SU-DHL-6 (cell line): Measurements from ENCODE around the gene SCN11A.

Experiments used
- H2AFZ ChIP-seq: fragments of 200-600 bp; sonication (generic); 2 replicates; pipeline ENCODE4 v1.6.1; 2014; ENCODE audit warnings: low read depth, mild to moderate bottlenecking, moderate library complexity, mixed read lengths, antibody characterized with exemption, low read length; ENCODE audit not compliant: severe bottlenecking
- H3F3A ChIP-seq: fragments of 200-600 bp; shearing (Covaris generic); 2 replicates; pipeline ENCODE4 v1.6.0; 2016; ENCODE audit warnings: antibody characterized with exemption, mild to moderate bottlenecking; ENCODE audit not compliant: insufficient read depth
- H3K27ac ChIP-seq: fragments of 200-600 bp; sonication (generic); 2 replicates; pipeline ENCODE4 v1.5.1; 2016; ENCODE audit warnings: low read depth, mild to moderate bottlenecking, low read length, moderate library complexity, mixed read lengths
- H3K27me3 ChIP-seq: fragments of 200-600 bp; sonication (generic), shearing (Covaris generic); 2 replicates; pipeline ENCODE4 v1.6.0; 2014; ENCODE audit warnings: mild to moderate bottlenecking, low read length
- H3K36me3 ChIP-seq: fragments of 200-600 bp; sonication (generic); 2 replicates; pipeline ENCODE4 v1.6.1; 2014; ENCODE audit warnings: mild to moderate bottlenecking, low read length, mixed read lengths
- H3K4me2 ChIP-seq: fragments of 300-600, 200-600 bp; shearing (Covaris generic), sonication (generic); 2 replicates; pipeline ENCODE4 v1.6.0; 2014; ENCODE audit warnings: low read length, low read depth, mild to moderate bottlenecking; ENCODE audit not compliant: poor library complexity, severe bottlenecking
- H3K4me3 ChIP-seq: fragments of 200-600 bp; sonication (generic); 2 replicates; pipeline ENCODE4 v1.5.1; 2014; ENCODE audit warnings: antibody characterized with exemption, low read length, mild to moderate bottlenecking, mixed read lengths; ENCODE audit not compliant: insufficient read depth, poor library complexity, severe bottlenecking
- H3K79me2 ChIP-seq: fragments of 200-600 bp; sonication (generic); 2 replicates; pipeline ENCODE4 v1.6.1; 2014; ENCODE audit warnings: mild to moderate bottlenecking, low read length, moderate library complexity; ENCODE audit not compliant: insufficient read depth
- H3K9ac ChIP-seq: fragments of 200-600 bp; sonication (generic); 2 replicates; pipeline ENCODE4 v1.7.0; 2014; ENCODE audit warnings: mild to moderate bottlenecking, low read length
- H3K9me2 ChIP-seq: fragments of 200-600 bp; sonication (generic); replicated peaks from 2 replicates; pipeline ENCODE4 v1.6.1; 2014; ENCODE audit warnings: low read length; ENCODE audit not compliant: insufficient read depth
- H3K9me3 ChIP-seq: fragments of 200-600 bp; sonication (generic); 2 replicates; pipeline ENCODE4 v1.6.1; 2014; ENCODE audit warnings: low read length, mixed read lengths; ENCODE audit not compliant: insufficient read depth
- H4K20me1 ChIP-seq: fragments of 200-600 bp; sonication (generic); 2 replicates; pipeline ENCODE4 v1.6.1; 2014; ENCODE audit warnings: low read depth, mild to moderate bottlenecking, antibody characterized with exemption, low read length, moderate library complexity, mixed read lengths
- EZH2phosphoT487 ChIP-seq: fragments of 200-600 bp; sonication (generic), shearing (Covaris generic); conservative IDR thresholded peaks from 2 replicates; pipeline ENCODE4 v1.6.1; 2018; ENCODE audit warnings: mild to moderate bottlenecking, antibody characterized with exemption, low read length, moderate library complexity, mixed read lengths
- TF ChIP-seq, protein P1 (sequence below): fragments of 200-600 bp; sonication (generic); IDR thresholded peaks from one replicate; pipeline ENCODE4 v1.5.1; 2017; ENCODE audit warnings: antibody characterized with exemption, mild to moderate bottlenecking, low read length, moderate library complexity; ENCODE audit not compliant: insufficient read depth, poor library complexity, severe bottlenecking

SCN11A gene

DNA sequence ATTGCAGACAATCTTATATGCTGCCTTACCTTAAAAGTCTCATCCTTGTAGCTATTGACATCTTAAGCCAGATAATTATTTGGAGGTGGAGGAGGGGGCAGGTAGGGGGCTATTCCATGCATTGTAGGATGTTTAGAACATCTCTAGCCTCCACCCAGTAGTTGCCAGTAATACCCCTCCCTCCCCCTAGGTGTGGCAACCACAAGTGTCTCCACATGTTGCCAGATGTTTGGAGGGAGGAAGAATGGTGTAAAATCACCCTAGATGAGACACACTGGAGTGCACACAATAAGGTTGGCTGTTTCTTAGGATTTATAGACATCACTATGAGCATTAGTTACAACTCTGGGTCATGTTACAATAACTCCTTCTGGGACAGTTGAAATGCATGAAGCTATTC, 28.3 kb upstream of the SCN11A start:
- TF ChIP-seq EZH2phosphoT487, result no peak
- TF ChIP-seq, protein P1, sequence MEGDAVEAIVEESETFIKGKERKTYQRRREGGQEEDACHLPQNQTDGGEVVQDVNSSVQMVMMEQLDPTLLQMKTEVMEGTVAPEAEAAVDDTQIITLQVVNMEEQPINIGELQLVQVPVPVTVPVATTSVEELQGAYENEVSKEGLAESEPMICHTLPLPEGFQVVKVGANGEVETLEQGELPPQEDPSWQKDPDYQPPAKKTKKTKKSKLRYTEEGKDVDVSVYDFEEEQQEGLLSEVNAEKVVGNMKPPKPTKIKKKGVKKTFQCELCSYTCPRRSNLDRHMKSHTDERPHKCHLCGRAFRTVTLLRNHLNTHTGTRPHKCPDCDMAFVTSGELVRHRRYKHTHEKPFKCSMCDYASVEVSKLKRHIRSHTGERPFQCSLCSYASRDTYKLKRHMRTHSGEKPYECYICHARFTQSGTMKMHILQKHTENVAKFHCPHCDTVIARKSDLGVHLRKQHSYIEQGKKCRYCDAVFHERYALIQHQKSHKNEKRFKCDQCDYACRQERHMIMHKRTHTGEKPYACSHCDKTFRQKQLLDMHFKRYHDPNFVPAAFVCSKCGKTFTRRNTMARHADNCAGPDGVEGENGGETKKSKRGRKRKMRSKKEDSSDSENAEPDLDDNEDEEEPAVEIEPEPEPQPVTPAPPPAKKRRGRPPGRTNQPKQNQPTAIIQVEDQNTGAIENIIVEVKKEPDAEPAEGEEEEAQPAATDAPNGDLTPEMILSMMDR, result no peak
- no peaks in the 10 kb centered on the region for H3K9me3 ChIP-seq
- H3K36me3 ChIP-seq, result no peaks in the 10 kb centered on the region
- no peaks in the 10 kb centered on the region for H3K27me3 ChIP-seq
- H4K20me1 ChIP-seq, result no peaks in the 10 kb centered on the region
- H3K9me2 ChIP-seq, result no peaks in the 10 kb centered on the region
- no peaks in the 10 kb centered on the region for H3F3A ChIP-seq
- no peak overlapping the region for H3K4me3 ChIP-seq
- H3K9ac ChIP-seq, result no peak overlapping the region
- H3K79me2 ChIP-seq, result no peaks in the 10 kb centered on the region
- H2AFZ ChIP-seq, result no peak overlapping the region
- H3K4me2 ChIP-seq, result no peak overlapping the region
- no peak overlapping the region for H3K27ac ChIP-seq

DNA sequence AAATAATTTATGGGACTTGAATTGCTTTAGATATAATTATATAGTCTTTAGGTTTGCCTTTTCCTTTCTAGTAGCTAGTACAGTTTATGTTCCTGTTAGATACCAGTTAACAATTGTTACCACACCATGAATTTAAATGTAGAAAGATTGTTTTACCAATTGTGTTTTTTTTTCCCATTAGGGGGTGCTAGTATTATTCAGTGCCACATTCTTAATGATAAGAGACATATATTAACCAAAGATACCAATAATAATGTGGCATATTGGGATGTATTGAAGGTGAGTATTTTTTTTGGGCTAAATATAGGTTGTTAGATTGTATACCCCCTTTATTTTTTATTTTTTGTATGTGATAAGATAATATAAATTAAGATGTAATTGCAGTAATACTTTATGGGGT, 27.8 kb upstream of the SCN11A start:
- no peak overlapping the region for H3K4me3 ChIP-seq
- H2AFZ ChIP-seq, result no peak overlapping the region
- no peak overlapping the region for H3K4me2 ChIP-seq
- TF ChIP-seq, protein P1, result peak; percentile 14
- no peak for TF ChIP-seq EZH2phosphoT487
- H3K36me3 ChIP-seq, result no peaks in the 10 kb centered on the region
- H3F3A ChIP-seq, result no peaks in the 10 kb centered on the region
- H3K9ac ChIP-seq, result no peak overlapping the region
- H4K20me1 ChIP-seq, result no peaks in the 10 kb centered on the region
- H3K27ac ChIP-seq, result no peak overlapping the region
- H3K79me2 ChIP-seq, result no peaks in the 10 kb centered on the region
- no peaks in the 10 kb centered on the region for H3K9me2 ChIP-seq
- H3K9me3 ChIP-seq, result no peaks in the 10 kb centered on the region
- no peaks in the 10 kb centered on the region for H3K27me3 ChIP-seq

DNA sequence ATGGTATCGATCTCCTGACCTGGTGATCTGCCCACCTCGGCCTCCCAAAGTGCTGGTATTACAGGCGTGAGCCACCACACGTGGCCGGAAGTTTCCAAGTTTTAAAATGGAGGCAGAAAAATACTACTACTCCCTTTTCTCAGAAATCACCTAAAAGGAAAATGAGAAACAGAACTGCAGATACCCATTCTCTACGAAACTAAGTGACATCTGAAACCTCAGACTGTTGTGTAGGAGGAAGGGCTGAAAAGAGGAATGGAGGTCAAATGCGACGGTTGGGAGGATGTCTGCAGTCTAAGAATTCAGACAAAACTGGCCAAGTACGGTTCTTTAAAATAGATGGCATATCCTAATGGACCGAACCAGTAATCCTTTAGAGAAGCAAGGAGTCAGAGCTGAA, 24.2 kb upstream of the SCN11A start:
- Histone ChIP-seq H2AFZ (no peak overlapping the region), H3K27me3 (no peaks in the 10 kb centered on the region), H3K9me2 (no peaks in the 10 kb centered on the region), H3K9ac (no peak overlapping the region), H3F3A (no peaks in the 10 kb centered on the region), H3K36me3 (no peaks in the 10 kb centered on the region), H4K20me1 (no peaks in the 10 kb centered on the region), H3K4me2 (no peak overlapping the region), H3K27ac (no peak overlapping the region), H3K9me3 (no peaks in the 10 kb centered on the region), H3K4me3 (no peak overlapping the region), H3K79me2 (no peaks in the 10 kb centered on the region)
- TF ChIP-seq, protein P1, result no peak
- TF ChIP-seq EZH2phosphoT487, result no peak
